HG03439 (cell line): ENCODE measurements around the gene APOBEC3B.
A peak's percentile ranks its signal among the peaks of the same experiment; 100 is the strongest.
"Not testable (repeated sequence)": the region's sequence is repeated elsewhere in the genome, so short reads cannot be mapped to it uniquely, and the experiment has no call there.

Experiments
- ATAC-seq: cut with Tn5 transposase; IDR thresholded peaks from one replicate; pipeline ENCODE4 v1.9.1; 2021; ENCODE audit warnings: mild to moderate bottlenecking, moderate library complexity; ENCODE audit not compliant: unreplicated experiment

APOBEC3B gene

GRCh38 chr22:38965614-38966379 lies 16.4 kb upstream of the APOBEC3B start:
- no peak for ATAC-seq

DNA sequence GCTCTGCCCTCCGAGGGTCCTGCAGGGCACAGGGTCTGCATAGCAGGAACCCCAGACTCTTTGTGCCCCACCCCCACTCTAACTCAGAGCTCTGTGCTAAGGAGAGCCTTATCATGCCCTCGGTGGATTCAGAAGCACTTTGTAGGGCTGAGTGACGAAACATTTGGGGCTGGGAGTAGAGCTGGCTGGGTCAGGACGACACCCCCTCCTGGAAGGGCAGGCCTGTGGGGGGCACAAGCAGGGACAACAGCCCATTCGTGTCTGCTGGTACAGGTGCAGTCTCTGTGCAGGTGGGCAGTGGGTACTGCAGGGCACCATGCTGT lies 15.8 kb upstream of the APOBEC3B start:
- no peak for ATAC-seq

GRCh38 chr22:38966942-38967341 lies 15.2 kb upstream of the APOBEC3B start:
- ATAC-seq: no peak

DNA sequence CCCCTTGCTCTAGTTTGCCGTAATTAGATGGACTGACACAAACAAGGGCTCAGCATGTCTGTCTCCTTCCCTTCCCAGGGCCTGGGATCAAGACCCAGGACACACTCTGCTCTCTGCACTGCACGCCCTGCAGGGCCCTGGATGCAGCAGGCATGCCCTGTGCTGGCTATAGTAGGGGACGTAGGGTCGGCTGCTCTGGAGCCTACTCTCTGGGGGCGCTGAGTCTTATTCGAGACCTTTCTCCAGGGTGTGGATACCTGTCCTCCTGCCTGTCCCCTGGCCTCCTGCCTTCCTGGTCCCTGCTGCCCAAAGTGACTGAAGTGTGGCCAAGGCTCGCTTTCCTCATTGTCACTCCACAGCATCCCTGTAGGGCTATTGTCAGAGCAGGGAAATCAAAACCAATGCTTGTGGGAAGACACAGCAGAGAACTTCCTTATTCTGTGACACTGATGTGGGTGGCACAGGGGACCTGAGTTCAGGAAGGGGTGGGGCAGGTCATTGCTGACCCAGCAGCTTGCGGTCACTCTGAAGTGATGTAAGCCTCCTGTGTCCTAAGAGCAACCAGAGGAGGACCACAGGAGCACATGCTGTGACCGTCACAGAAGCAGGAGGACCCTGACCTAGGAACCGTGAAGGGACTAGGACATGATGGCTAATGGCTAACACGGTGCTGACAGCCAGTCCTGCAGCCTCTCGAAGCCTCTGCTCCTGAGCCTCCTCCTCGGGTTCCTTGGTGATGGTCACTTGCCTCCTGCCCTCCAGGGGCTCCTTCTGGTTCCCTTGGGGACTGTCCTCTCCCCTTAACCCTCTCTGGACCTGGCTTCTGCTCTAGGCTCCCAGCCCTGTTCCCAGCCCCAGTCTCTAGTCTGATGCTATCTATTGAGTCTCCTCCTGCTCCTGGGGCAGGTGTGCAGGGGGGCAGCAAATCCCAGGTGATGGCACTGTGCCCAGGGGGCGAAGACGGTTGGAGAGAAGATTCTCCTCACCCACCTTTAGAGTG lies 14.4 kb upstream of the APOBEC3B start:
- no peak for ATAC-seq

- no peak for ATAC-seq
Measured at GRCh38 chr22:38968801-38969200, 13.3 kb upstream of the APOBEC3B start.

GRCh38 chr22:38970551-38970950 lies 11.6 kb upstream of the APOBEC3B start:
- ATAC-seq: no peak

GRCh38 chr22:38971202-38971601 lies 10.9 kb upstream of the APOBEC3B start:
- no peak for ATAC-seq

DNA sequence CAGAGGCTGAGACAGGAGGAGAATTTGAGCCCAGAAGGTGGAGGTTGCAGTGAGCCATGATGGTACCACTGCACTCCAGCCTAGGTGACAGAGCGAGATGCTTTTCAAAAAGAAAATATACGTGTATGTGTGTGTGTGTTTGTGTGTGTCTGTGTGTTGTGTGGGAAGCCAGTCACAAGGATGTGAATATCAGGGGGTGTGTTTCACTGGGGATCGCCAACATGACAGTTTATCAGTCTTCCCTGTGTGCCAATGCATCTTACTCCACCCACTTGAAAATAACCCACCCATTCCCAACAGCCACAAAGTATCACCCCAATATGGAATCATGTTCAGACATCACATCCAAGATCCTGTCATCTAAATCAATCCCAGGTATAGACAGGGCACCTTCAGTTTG lies 10.4 kb upstream of the APOBEC3B start:
- no peak for ATAC-seq

GRCh38 chr22:38972558-38972957 lies 9.6 kb upstream of the APOBEC3B start:
- no peak for ATAC-seq

GRCh38 chr22:38973289-38974169 lies 8.6 kb upstream of the APOBEC3B start:
- no peak for ATAC-seq

- ATAC-seq: no peak
Measured at GRCh38 chr22:38974170-38974825, 7.8 kb upstream of the APOBEC3B start.

DNA sequence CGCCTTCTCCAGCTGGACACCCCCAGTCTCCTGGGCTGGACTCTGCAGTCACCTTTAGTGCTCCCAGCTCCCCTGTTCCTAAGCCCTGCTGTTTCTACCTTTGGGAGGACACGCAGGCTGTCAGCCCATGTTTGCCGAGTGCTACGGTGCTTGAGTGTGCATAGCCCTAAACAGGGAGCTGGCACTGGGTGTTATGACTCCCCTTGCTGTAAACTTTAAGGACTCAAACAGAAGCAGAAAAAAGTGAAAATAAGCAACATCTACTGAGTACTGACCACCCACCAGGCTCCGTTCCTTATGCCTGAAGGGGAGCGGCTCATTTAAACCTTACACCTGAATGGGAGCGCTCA lies 7.3 kb upstream of the APOBEC3B start:
- no peak for ATAC-seq

GRCh38 chr22:38977289-38977688 lies 4.9 kb upstream of the APOBEC3B start:
- not testable (repeated sequence) for ATAC-seq

GRCh38 chr22:38980587-38980986 lies 1.6 kb upstream of the APOBEC3B start:
- ATAC-seq: not testable (repeated sequence)

DNA sequence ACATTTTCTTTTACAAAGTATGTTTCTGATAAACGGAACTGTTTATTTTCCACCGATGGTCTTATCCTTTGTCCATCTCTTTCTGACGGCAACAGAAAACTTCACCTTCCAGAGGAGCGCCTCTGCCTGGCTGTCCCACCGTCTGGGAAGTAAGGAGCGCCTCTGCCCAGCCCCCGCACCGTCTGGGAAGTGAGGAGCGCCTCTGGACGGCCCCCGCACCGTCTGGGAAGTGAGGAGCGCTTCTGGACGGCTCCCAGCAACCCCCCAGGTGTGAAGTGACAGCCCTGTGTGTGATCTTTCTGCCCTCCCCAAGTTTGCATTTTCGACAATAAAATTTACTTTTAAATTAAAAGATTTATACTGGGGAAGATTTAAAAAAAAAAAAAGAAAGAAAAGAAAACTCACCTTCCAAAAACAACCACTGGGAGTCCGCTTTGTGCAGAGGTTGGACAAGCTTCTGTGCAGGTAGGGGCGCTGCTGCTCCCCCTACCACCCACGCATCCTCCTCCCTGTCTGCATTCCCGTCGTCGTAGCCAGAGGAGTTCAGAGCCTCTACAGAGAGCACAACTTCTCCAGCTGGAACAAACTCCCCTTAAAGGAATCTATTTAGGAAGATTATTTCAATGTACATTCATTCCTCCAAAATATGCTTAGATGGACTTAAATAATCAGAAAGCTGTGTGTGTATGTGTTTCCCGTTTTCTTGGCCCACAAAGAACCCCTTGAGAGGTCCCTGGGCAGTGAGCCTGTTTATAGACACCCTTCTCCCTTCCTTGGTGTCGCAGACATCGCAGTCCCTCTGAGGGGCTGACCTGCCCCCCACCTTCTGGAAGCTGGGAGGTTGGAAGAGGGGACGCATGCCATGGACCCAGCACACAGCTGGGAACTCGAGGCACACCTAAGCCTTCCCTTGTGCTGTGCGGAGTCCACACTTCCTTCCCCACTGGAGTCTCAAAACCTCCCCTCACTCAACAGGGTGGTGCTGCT lies 849 bp upstream of the APOBEC3B start:
- ATAC-seq: peak; percentile 1

- no peak for ATAC-seq
Measured at GRCh38 chr22:38984224-38984623, 2.1 kb downstream of the APOBEC3B start.

DNA sequence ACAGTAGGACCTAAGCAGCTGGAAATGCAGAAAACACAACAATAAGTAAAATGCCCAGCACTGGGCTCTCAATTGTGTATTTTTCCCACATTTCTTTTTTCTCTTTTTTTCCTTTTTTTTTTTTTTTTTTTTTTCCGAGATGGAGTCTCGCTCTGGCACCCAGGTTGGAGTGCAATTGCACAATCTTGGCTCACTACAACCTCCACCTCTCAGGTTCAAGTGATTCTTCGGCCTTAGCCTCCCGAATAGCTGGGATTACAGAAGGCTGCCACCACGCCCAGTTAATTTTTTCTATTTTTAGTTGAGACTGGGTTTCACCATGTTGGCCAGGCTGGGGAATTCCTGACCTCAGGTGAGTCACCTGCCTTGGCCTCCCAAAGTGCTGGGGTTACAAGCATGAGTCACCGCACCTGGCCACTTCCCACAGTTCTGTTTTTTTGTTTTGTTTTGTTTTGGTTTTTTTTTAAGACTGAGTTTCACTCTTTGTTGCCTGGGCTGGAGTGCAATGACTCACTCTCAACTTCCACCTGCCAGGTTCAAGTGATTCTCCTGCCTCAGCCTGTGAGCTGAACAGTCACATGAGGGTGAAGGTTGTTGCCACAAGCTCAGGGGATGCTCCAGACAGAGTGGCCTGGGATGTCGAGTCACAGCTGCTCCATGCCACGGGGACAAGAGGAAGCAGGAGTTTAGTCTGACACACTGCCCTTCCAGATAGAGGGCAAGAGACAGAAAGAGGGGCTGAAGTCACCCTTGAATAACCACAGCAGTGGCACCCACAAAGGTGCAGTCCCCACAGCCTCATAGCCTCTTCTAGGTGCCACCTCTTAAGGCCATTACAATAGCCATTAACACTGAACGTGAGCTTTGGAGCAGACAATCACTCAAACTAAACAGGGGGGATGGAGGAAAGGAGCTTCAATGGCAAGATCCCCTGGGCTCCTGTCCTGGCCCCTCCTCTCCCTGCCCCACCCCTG lies 2.9 kb downstream of the APOBEC3B start:
- ATAC-seq: peak; percentile 66

DNA sequence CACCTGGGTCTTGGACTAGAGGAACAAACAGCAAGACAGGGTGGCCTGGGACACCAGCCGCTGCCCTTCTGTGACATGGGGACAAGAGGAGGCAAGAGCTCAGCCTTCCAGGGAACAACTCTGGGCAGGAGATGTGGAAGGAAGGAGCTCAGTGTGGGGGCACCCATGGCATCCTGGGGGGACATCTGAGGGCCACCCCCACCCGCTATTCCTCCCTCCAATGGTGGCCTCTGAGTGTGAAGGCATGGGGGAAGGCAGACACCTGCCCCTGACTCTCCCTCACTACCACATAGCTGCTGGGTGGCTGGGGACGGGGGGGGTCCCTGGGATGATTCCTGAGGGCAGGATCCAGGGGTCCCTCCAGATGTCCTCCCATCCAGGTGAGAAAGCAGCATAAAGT lies 4.5 kb downstream of the APOBEC3B start:
- no peak for ATAC-seq
